Measurements from ENCODE around the gene NINJ2. TPM values are rescaled to one million over a fixed set of nuclear protein-coding genes. Genes with fewer than 3 reads are reported as not detected.

The NINJ2 gene
- total RNA-seq, 1 experiment from 2014 or later, result 0.24 TPM

GRCh38 chr12:684416-684815 lies 21.2 kb upstream of the NINJ2 start:
- Histone ChIP-seq H3K14ac (ENCODE audit: insufficient read depth, low read length) (no peak overlapping the region), H4K5ac (ENCODE audit: insufficient read length, low read depth, low read length) (no peak overlapping the region), H3K23ac (ENCODE audit: insufficient read length, low read depth, low read length) (no peak overlapping the region), H3K23me2 (ENCODE audit: insufficient read length, low read depth, low read length, poor library complexity, severe bottlenecking) (no peaks in the 10 kb centered on the region), H4K91ac (ENCODE audit: insufficient read length, low read depth, low read length) (no peak overlapping the region), H2BK20ac (ENCODE audit: low read depth, low read length, poor library complexity, severe bottlenecking) (no peak overlapping the region), H3K9me3 (ENCODE audit: control insufficient read depth, low read depth, low read length) (no peaks in the 10 kb centered on the region), H3K79me1 (ENCODE audit: insufficient read depth, low read depth, low read length, poor library complexity, severe bottlenecking) (no peaks in the 10 kb centered on the region), H3K4ac (ENCODE audit: low read depth, low read length) (no peak overlapping the region), H3K56ac (ENCODE audit: insufficient read length, low read depth, low read length) (no peak overlapping the region), H2AFZ (ENCODE audit: low read length) (no peak overlapping the region), H3K18ac (ENCODE audit: insufficient read length, low read depth, low read length) (no peak overlapping the region), H2BK15ac (ENCODE audit: low read depth, low read length) (no peak overlapping the region), H3K27ac (ENCODE audit: insufficient read length, low read depth, low read length) (no peak overlapping the region), H2BK12ac (ENCODE audit: insufficient read length, low read depth, low read length) (no peak overlapping the region), H4K20me1 (ENCODE audit: control insufficient read depth, insufficient read depth, insufficient read length) (no peaks in the 10 kb centered on the region), H3K9ac (ENCODE audit: extremely low read depth, insufficient read length, low read length) (no peak overlapping the region), H3T11ph (ENCODE audit: low read length) (no peak overlapping the region), H3K27me3 (ENCODE audit: insufficient read depth, low read length) (no peaks in the 10 kb centered on the region), H3K4me1 (ENCODE audit: insufficient read depth, low read length) (no peaks in the 10 kb centered on the region), H2BK120ac (ENCODE audit: low read depth, low read length, poor library complexity, severe bottlenecking) (no peak overlapping the region), H3K79me2 (ENCODE audit: insufficient read depth, low read length) (no peaks in the 10 kb centered on the region), H2AK5ac (ENCODE audit: insufficient read length, low read length) (no peak overlapping the region), H2BK5ac (ENCODE audit: insufficient read length, low read length) (no peak overlapping the region), H3K4me2 (ENCODE audit: insufficient read depth, insufficient read length, low read length) (no peak overlapping the region), H4K8ac (replicated peaks; ENCODE audit: insufficient read length, low read depth, low read length) (no peak overlapping the region)
- WGBS (ENCODE audit: extremely low coverage, insufficient read length, low lambda C conversion rate), result no CpG with 5 or more reads among the region's 4 CpGs
- H3K27ac Mint-ChIP-seq, result no peak overlapping the region
- H3K4me3 Mint-ChIP-seq, result no peak overlapping the region
- H3K27me3 Mint-ChIP-seq (ENCODE audit: low read depth), result no peaks in the 10 kb centered on the region; the same call in 1 of the 2 replicates
- peaks cover 0 to 3% of the 10 kb centered on the region in 2 experiments; a peak in 1 of 4 replicates for H3K4me1 Mint-ChIP-seq
- no peak for TF ChIP-seq CTCF (conservative IDR thresholded peaks at IDR 0.05)
- no peaks in the 10 kb centered on the region; a peak in 1 of 5 replicates for H3K9me3 Mint-ChIP-seq
- no peak for DNase-seq
- no peaks in the 10 kb centered on the region; a peak in 1 of 7 replicates for H3K36me3 Mint-ChIP-seq (ENCODE audit: insufficient read depth in 1 of 3, low read depth in 3 of 3)

All from H9 (cell line).